Neural cell (in vitro differentiated cells): ENCODE data around the gene ARSJ. TPM values are rescaled to one million over a fixed set of nuclear protein-coding genes. Genes with fewer than 3 reads are reported as not detected.

Experiments used
- H2AFZ ChIP-seq: fragments of 200-600, 300-800 bp; sonication (generic), shearing (Covaris generic); 2 replicates; pipeline ENCODE4 v1.6.0; 2014; ENCODE audit warnings: low read depth, mild to moderate bottlenecking, antibody characterized with exemption, low read length, moderate library complexity
- H3F3A ChIP-seq: fragments of 200-600 bp; shearing (Covaris generic); 2 replicates; pipeline ENCODE4 v1.6.1; 2016; ENCODE audit warnings: mild to moderate bottlenecking, moderate library complexity, mixed read lengths, antibody characterized with exemption, low read length; ENCODE audit not compliant: insufficient read depth, poor library complexity, severe bottlenecking
- H3K27ac ChIP-seq: fragments of 200-600, 300-800 bp; sonication (generic), shearing (Covaris generic); 2 replicates; pipeline ENCODE4 v1.5.1; 2014; ENCODE audit warnings: mild to moderate bottlenecking, low read length, moderate library complexity
- H3K27me3 ChIP-seq: fragments of 300-800, 200-600 bp; sonication (generic), shearing (Covaris generic); 2 replicates; pipeline ENCODE4 v1.6.0; 2014; ENCODE audit warnings: mild to moderate bottlenecking, low read depth, low read length, moderate library complexity; ENCODE audit not compliant: insufficient read depth
- H3K36me3 ChIP-seq: fragments of 300-800, 200-600 bp; sonication (generic), shearing (Covaris generic); 2 replicates; pipeline ENCODE4 v1.5.1; 2014; ENCODE audit warnings: mild to moderate bottlenecking, antibody characterized with exemption, low read length, moderate library complexity; ENCODE audit not compliant: insufficient read depth
- H3K4me2 ChIP-seq: fragments of 300-800, 200-600 bp; sonication (generic), shearing (Covaris generic); 2 replicates; pipeline ENCODE4 v1.6.0; 2014; ENCODE audit warnings: mild to moderate bottlenecking, low read length
- H3K4me3 ChIP-seq: fragments of 300-800, 200-600 bp; sonication (generic), shearing (Covaris generic); 2 replicates; pipeline ENCODE4 v1.5.1; 2014; ENCODE audit warnings: mild to moderate bottlenecking, low read length, moderate library complexity
- H3K79me2 ChIP-seq: fragments of 200-600 bp; shearing (Covaris generic); replicated peaks from 2 replicates; pipeline ENCODE4 v1.6.0; 2014; ENCODE audit warnings: mild to moderate bottlenecking, low read length, moderate library complexity; ENCODE audit not compliant: insufficient read depth
- H3K9ac ChIP-seq: fragments of 300-800, 200-600 bp; sonication (generic), shearing (Covaris generic); 2 replicates; pipeline ENCODE4 v1.6.1; 2016; ENCODE audit warnings: mild to moderate bottlenecking, low read length, mixed read lengths
- H3K9me2 ChIP-seq: fragments of 200-600 bp; shearing (Covaris generic); 2 replicates; pipeline ENCODE4 v1.6.1; 2016; ENCODE audit warnings: mild to moderate bottlenecking, low read length, mixed read lengths; ENCODE audit not compliant: insufficient read depth
- H3K9me3 ChIP-seq: fragments of 200-600, 300-800 bp; sonication (generic), shearing (Covaris generic); 2 replicates; pipeline ENCODE4 v1.6.1; 2016; ENCODE audit warnings: mild to moderate bottlenecking, mixed run types, low read length, moderate library complexity, mixed read lengths
- H4K20me1 ChIP-seq: fragments of 200-600 bp; shearing (Covaris generic); 2 replicates; pipeline ENCODE4 v1.6.1; 2016; ENCODE audit warnings: mild to moderate bottlenecking, mixed run types; ENCODE audit not compliant: insufficient read depth
- CTCF ChIP-seq: fragments of 450-650 bp; IDR thresholded peaks from 2 replicates; pipeline ENCODE4 v1.5.1; 2014; ENCODE audit warnings: antibody characterized with exemption, mild to moderate bottlenecking, moderate library complexity; ENCODE audit not compliant: poor library complexity, severe bottlenecking
- EP300 ChIP-seq: fragments of 450-650 bp; conservative IDR thresholded peaks from 2 replicates; pipeline ENCODE4 v1.6.1; 2014; ENCODE audit warnings: antibody characterized with exemption, mild to moderate bottlenecking, moderate library complexity; ENCODE audit not compliant: poor library complexity, severe bottlenecking
- EZH2 ChIP-seq: fragments of 200-600, 300-800 bp; shearing (Covaris generic), sonication (generic); IDR thresholded peaks from 2 replicates; pipeline ENCODE4 v1.6.1; 2014; ENCODE audit warnings: antibody characterized with exemption, low read length, borderline replicate concordance, mild to moderate bottlenecking; ENCODE audit not compliant: insufficient read depth, poor library complexity, severe bottlenecking
- MXI1 ChIP-seq: fragments of 450-650 bp; conservative IDR thresholded peaks from 2 replicates; pipeline ENCODE4 v1.6.1; 2014; ENCODE audit warnings: antibody characterized with exemption, mild to moderate bottlenecking; ENCODE audit not compliant: poor library complexity, severe bottlenecking
- POLR2AphosphoS5 ChIP-seq: IDR thresholded peaks from 2 replicates; pipeline ENCODE4 v1.6.1; 2012
- RAD21 ChIP-seq: fragments of 450-650 bp; conservative IDR thresholded peaks from 2 replicates; pipeline ENCODE4 v1.6.1; 2014; ENCODE audit warnings: antibody characterized with exemption, mild to moderate bottlenecking, moderate library complexity
- REST ChIP-seq: IDR thresholded peaks from 2 replicates; pipeline ENCODE4 v1.6.1; 2012; ENCODE audit warnings: borderline replicate concordance
- SMC3 ChIP-seq: fragments of 450-650 bp; conservative IDR thresholded peaks from 2 replicates; pipeline ENCODE4 v1.6.1; 2014; ENCODE audit warnings: antibody characterized with exemption, mild to moderate bottlenecking, moderate library complexity; ENCODE audit not compliant: poor library complexity
- TAF1 ChIP-seq: IDR thresholded peaks from 2 replicates; pipeline ENCODE4 v1.6.1; 2012; ENCODE audit warnings: low read depth
- polyA plus RNA-seq: library from polyadenylated mRNA; depleted of rRNA; stranded (reverse); fragments of >200 nt; gene quantifications from 2 replicates; pipeline ENCODE4 v1.2.3, GENCODE V29; 2014

ARSJ gene
- polyA plus RNA-seq, 1 donor from 2014 or later: 0.10 TPM

GRCh38 chr4:113968473-113968872, 11.0 kb downstream of the ARSJ start:
- H3K79me2 ChIP-seq: no peaks in the 10 kb centered on the region

GRCh38 chr4:113967687-113968086, 11.8 kb downstream of the ARSJ start:
- no peak overlapping the region for H3K4me2 ChIP-seq
- H3K9ac ChIP-seq: no peak overlapping the region
- H3K36me3 ChIP-seq: no peaks in the 10 kb centered on the region
- H3K79me2 ChIP-seq: no peaks in the 10 kb centered on the region
- H3K27me3 ChIP-seq: no peaks in the 10 kb centered on the region
- H3F3A ChIP-seq: no peaks in the 10 kb centered on the region
- H3K9me2 ChIP-seq: no peaks in the 10 kb centered on the region
- H2AFZ ChIP-seq: no peak overlapping the region
- no peak overlapping the region for H3K27ac ChIP-seq
- H3K4me3 ChIP-seq: no peak overlapping the region
- H4K20me1 ChIP-seq: no peaks in the 10 kb centered on the region
- no peaks in the 10 kb centered on the region for H3K9me3 ChIP-seq
- no peak for TF ChIP-seq MXI1
- no peak for TF ChIP-seq TAF1
- no peak for TF ChIP-seq EZH2
- TF ChIP-seq REST: no peak
- TF ChIP-seq CTCF: no peak
- TF ChIP-seq RAD21: no peak

More at GRCh38 chr4:113968473-113968872, 11.0 kb downstream of the ARSJ start:
- H2AFZ ChIP-seq: no peak overlapping the region
- no peaks in the 10 kb centered on the region for H3K9me3 ChIP-seq
- no peak overlapping the region for H3K4me2 ChIP-seq
- H3F3A ChIP-seq: no peaks in the 10 kb centered on the region
- H3K4me3 ChIP-seq: no peak overlapping the region
- no peaks in the 10 kb centered on the region for H3K36me3 ChIP-seq
- no peak overlapping the region for H3K9ac ChIP-seq
- H3K27me3 ChIP-seq: no peaks in the 10 kb centered on the region
- no peak overlapping the region for H3K27ac ChIP-seq
- H4K20me1 ChIP-seq: no peaks in the 10 kb centered on the region
- H3K9me2 ChIP-seq: no peaks in the 10 kb centered on the region
- TF ChIP-seq SMC3: no peak
- no peak for TF ChIP-seq EP300
- TF ChIP-seq EZH2: no peak
- TF ChIP-seq RAD21: no peak
- no peak for TF ChIP-seq POLR2AphosphoS5
- no peak for TF ChIP-seq REST
- no peak for TF ChIP-seq MXI1
- TF ChIP-seq CTCF: no peak
- no peak for TF ChIP-seq TAF1
